Measurements from ENCODE around the gene SERPINA6.

DNA sequence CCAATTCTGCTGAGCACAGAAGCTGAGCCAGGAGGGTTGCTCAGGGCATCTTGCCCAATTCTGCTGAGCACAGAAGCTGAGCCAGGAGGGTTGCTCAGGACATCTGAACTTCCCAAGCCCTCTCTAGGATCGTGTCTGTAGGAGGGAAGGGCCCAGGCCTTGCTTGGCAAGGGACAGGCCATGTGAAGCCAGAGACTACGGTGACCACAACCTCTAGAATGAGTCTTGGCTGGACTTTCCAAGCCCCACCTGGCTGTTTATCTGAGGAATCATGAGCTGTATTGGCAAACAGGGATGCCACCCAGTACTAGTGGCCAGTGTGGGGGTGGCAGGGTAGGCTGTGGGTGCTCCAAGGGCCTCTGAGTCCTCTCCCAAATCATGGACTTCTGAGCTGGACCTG lies 7.7 kb upstream of the SERPINA6 start:
- TF ChIP-seq, protein P1, sequence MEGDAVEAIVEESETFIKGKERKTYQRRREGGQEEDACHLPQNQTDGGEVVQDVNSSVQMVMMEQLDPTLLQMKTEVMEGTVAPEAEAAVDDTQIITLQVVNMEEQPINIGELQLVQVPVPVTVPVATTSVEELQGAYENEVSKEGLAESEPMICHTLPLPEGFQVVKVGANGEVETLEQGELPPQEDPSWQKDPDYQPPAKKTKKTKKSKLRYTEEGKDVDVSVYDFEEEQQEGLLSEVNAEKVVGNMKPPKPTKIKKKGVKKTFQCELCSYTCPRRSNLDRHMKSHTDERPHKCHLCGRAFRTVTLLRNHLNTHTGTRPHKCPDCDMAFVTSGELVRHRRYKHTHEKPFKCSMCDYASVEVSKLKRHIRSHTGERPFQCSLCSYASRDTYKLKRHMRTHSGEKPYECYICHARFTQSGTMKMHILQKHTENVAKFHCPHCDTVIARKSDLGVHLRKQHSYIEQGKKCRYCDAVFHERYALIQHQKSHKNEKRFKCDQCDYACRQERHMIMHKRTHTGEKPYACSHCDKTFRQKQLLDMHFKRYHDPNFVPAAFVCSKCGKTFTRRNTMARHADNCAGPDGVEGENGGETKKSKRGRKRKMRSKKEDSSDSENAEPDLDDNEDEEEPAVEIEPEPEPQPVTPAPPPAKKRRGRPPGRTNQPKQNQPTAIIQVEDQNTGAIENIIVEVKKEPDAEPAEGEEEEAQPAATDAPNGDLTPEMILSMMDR (conservative IDR thresholded peaks at IDR 0.05; ENCODE audit: low read length) = no peak
- no peak for TF ChIP-seq EZH2phosphoT487 (IDR thresholded peaks at IDR 0.05; ENCODE audit: borderline replicate concordance)
